Colonic mucosa (tissue), 4 donors: ENCODE data around the gene DHPS. TPM values are rescaled to one million over a fixed set of nuclear protein-coding genes. Genes with fewer than 3 reads are reported as not detected.
"Not testable (repeated sequence)": the region's sequence is repeated elsewhere in the genome, so short reads cannot be mapped to it uniquely, and the experiment has no call there.

Experiments
- DNase-seq: peaks from one replicate; pipeline ENCODE4 v3.0.0-alpha.2; 2020
- H3K27ac ChIP-seq: fragments of 200-600 bp; one replicate; pipeline ENCODE4 v1.8.0; 2021
- H3K27me3 ChIP-seq: fragments of 200-600 bp; one replicate; pipeline ENCODE4 v1.8.0; 2021
- H3K36me3 ChIP-seq: fragments of 200-600 bp; one replicate; pipeline ENCODE4 v1.8.0; 2021
- H3K4me1 ChIP-seq: fragments of 200-600 bp; one replicate; pipeline ENCODE4 v1.8.0; 2021; ENCODE audit warnings: mild to moderate bottlenecking
- H3K4me3 ChIP-seq: fragments of 200-600 bp; one replicate; pipeline ENCODE4 v1.8.0; 2021
- H3K9ac ChIP-seq, 2 donors: one replicate each; pipeline ENCODE4 v1.7.0; 2013; ENCODE audit warnings: control low read depth in 2 of 2, low read depth in 2 of 2, low read length in 2 of 2
- H3K9me3 ChIP-seq: fragments of 200-600 bp; one replicate; pipeline ENCODE4 v1.8.0; 2021
- CTCF ChIP-seq: fragments of 200-600 bp; IDR thresholded peaks from one replicate; pipeline ENCODE4 v1.8.0; 2022; ENCODE audit warnings: antibody characterized with exemption, mild to moderate bottlenecking
- intact Hi-C: fragments of 100-400 bp; cut with DNase I; formaldehyde crosslinking; loops from one replicate; pipeline ENCODE4 v1.14.1; 2022
- total RNA-seq, 2 donors: library from RNA; stranded (reverse); fragmentation: NEBNext Ultra II Directional in 1 of 2; extraction: Animal tissue kit (Norgen Biotek cat#: 25700) in 1 of 2; gene quantifications; one replicate each; pipeline ENCODE4 v1.2.1, GENCODE V29; 2021
- donor health status: healthy.
- donor health status: DM: no; HTN: no; CAD: no.
- donor health status: DM: no; HTN: no; CAD: no.

DHPS gene
- total RNA-seq: 10 to 100 TPM; 66.2 to 87.5 TPM

- Histone ChIP-seq H3K9ac (peak within 1 kb of the TSS; percentile 95 to 97), H3K9me3 (no peaks in the 10 kb centered on the region), H3K27me3 (no peaks in the 10 kb centered on the region), H3K36me3 (peaks cover 11% of the 10 kb centered on the region), H3K27ac (peak within 1 kb of the TSS; percentile 99), H3K4me3 (peak within 1 kb of the TSS; percentile 91), H3K4me1 (peaks cover 3% of the 10 kb centered on the region)
- DNase-seq: peak; percentile 95
- intact Hi-C loops: no loop called here
- no peak for TF ChIP-seq CTCF
These were observed at the start of gene DHPS for GRCh38 chr19:12681074-12681987. Gene DHPS, minus strand, starts transcription at chr19:12681880. Its CDS starts 114 bp downstream, at chr19:12681766.

- Histone ChIP-seq H3K9ac (no peak overlapping the region), H3K4me1 (peaks cover 11% of the 10 kb centered on the region), H3K4me3 (no peak overlapping the region), H3K36me3 (peaks cover 8% of the 10 kb centered on the region), H3K27me3 (no peaks in the 10 kb centered on the region), H3K27ac (no peak overlapping the region), H3K9me3 (no peaks in the 10 kb centered on the region)
- intact Hi-C loops: no loop called here
- DNase-seq: no peak
- TF ChIP-seq CTCF: no peak
These were observed 49.7 kb upstream of the DHPS start for GRCh38 chr19:12731337-12731736.

DNA sequence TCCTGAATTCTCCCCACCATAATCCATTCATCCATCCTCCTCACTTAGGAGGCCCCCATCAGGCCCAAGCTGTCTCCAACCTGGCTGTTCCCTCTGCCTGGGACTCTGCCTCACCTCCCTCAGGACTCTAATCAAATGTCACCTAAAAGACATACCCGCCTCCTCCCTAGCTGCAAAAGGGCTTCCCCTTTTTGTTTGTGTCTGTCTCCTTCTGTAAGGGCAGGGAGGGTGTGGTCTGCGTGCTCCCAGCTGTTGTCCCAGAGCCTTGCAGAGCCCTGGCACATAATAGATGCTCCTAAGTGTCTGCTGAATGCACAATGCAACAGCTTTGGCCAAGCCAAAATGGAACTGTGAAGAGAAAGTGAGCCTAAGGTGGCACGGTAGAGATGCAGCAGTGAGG, 48.4 kb upstream of the DHPS start:
- Histone ChIP-seq H3K36me3 (peaks cover 8% of the 10 kb centered on the region), H3K9ac (no peak overlapping the region), H3K27me3 (no peaks in the 10 kb centered on the region), H3K4me1 (peaks cover 10% of the 10 kb centered on the region), H3K27ac (no peak overlapping the region), H3K9me3 (no peaks in the 10 kb centered on the region), H3K4me3 (no peak overlapping the region)
- DNase-seq: no peak
- intact Hi-C loops: no loop called here
- TF ChIP-seq CTCF: no peak

GRCh38 chr19:12727745-12728433, 46.2 kb upstream of the DHPS start:
- intact Hi-C loops: no loop called here
- Histone ChIP-seq H3K36me3 (peaks cover 8% of the 10 kb centered on the region), H3K4me3 (no peak overlapping the region), H3K27ac (no peak overlapping the region), H3K27me3 (no peaks in the 10 kb centered on the region), H3K9me3 (no peaks in the 10 kb centered on the region), H3K9ac (no peak overlapping the region), H3K4me1 (peaks cover 4% of the 10 kb centered on the region)
- no peak for DNase-seq
- no peak for TF ChIP-seq CTCF

DNA sequence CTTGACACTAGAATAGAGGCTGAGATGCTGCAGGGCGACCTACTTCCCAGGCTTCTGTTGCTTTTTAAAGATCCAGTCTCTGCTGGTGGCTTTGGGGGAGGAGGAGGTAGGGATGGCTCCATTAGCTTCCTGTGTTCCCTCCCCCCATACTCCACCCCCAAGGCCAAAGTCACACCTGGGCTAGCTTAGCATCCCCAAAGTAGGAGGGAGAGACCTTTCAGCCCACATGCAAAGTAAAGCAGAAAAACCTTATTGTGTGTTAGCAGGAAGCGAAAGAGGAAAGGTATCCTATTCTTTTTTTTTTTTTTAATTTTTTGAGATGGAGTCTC, 45.3 kb upstream of the DHPS start:
- H3K4me1 ChIP-seq: no peaks in the 10 kb centered on the region
- no peaks in the 10 kb centered on the region for H3K27me3 ChIP-seq
- H3K27ac ChIP-seq: no peak overlapping the region
- H3K9me3 ChIP-seq: no peaks in the 10 kb centered on the region
- no peak overlapping the region for H3K4me3 ChIP-seq
- no peak for TF ChIP-seq CTCF
- intact Hi-C loops: no loop called here
- DNase-seq: no peak
- H3K9ac ChIP-seq: no peak overlapping the region
- peaks cover 8% of the 10 kb centered on the region for H3K36me3 ChIP-seq

DNA sequence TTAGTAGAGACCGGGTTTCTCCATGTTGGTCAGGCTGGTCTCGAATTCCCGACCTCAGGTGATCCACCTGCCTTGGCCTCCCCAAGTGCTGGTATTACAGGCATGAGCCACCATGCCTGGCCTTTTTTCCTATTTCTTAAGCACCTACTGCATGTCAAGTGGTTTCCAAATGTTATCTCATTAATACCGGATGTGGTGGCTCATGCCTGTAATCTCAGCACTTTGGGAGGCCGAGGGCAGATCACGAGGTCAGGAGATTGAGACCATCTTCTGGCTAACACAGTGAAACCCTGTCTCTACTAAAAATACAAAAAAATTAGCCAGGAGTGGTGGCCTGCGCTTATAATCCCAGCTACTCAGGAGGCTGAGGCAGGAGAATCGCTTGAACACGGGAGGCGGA, 43.9 kb upstream of the DHPS start:
- H3K27me3 ChIP-seq, intact Hi-C loops, H3K4me3 ChIP-seq: not testable (repeated sequence)

More for the DNA sequence above, 43.9 kb upstream of the DHPS start:
- not testable (repeated sequence) for H3K9me3 ChIP-seq, H3K4me1 ChIP-seq, DNase-seq, H3K36me3 ChIP-seq, H3K9ac ChIP-seq, H3K27ac ChIP-seq
